Measurements from ENCODE around the gene ANKRD61.
"Not testable (repeated sequence)": the region's sequence is repeated elsewhere in the genome, so short reads cannot be mapped to it uniquely, and the experiment has no call there.

ANKRD61 gene

GRCh38 chr7:6032167-6032566 lies 991 bp downstream of the ANKRD61 start:
- no peak for FAIRE-seq

GRCh38 chr7:6032641-6033040 lies 1.5 kb downstream of the ANKRD61 start:
- FAIRE-seq: no peak

GRCh38 chr7:6035165-6035564 lies 4.0 kb downstream of the ANKRD61 start:
- FAIRE-seq: no peak

DNA sequence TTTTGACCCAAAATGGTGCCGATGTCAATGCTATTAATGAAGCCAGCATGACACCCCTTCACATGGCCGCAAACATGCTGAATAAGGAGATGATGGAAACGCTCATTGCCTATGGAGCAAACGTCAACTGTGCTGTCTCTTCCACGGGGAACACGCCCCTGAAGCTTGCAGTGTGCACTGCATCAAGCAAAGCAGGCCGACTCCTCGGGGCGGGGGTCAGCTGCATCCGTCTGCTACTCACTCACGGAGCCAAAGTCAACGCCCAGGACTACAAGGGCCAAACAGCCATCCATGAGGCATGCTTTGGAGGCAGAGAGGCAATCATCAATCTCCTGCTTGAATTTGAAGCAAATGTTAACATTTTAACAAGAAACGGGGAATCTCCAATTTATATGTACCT lies 4.5 kb downstream of the ANKRD61 start:
- FAIRE-seq: no peak

- no peak for FAIRE-seq
Measured at GRCh38 chr7:6049780-6050179, 18.6 kb downstream of the ANKRD61 start.

DNA sequence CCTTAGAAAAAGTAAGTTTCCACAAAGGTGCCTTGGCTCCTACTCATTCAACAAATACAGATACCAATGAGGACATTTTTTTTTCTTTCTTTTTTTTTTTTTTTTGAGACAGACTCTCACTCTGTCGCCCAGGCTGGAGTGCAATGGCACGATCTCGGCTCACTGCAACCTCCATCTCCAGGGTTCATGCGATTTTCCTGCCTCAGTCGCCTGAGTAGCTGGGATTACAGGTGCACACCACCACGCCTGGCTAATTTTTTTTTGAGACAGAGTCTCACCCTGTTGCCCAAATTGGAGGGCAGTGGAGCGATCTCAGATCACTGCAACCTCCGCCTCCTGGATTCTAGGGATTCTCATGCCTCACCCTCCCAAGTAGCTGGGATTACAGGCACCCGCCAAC lies 20.0 kb downstream of the ANKRD61 start:
- FAIRE-seq: not testable (repeated sequence)

- no peak for FAIRE-seq
Measured at GRCh38 chr7:6056616-6057015, 25.4 kb downstream of the ANKRD61 start.

GRCh38 chr7:6057316-6058129 lies 26.3 kb downstream of the ANKRD61 start:
- FAIRE-seq: no peak

- not testable (repeated sequence) for FAIRE-seq
Measured at GRCh38 chr7:6059941-6060340, 28.8 kb downstream of the ANKRD61 start.

DNA sequence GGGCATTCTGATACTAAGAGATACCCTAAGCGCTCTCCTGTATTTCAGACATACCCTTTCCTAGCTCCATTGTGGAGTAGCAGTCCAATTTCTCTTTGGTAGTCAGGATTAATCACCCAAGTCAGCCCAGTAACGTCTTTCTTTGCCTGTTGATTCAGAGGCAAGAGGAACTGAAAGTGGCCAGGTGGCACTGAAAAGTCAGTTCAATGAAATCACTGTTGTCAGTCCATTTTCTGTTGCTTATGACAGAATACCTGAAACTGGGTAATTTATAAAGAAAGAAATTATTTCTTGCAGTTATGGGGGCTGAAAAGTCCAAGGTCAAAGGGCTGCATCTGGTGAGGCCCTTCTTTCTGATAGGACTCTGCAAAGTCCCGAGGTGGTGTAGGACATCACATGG lies 40.2 kb downstream of the ANKRD61 start:
- no peak for FAIRE-seq

- no peak for FAIRE-seq
Measured at GRCh38 chr7:6074612-6075380, 43.6 kb downstream of the ANKRD61 start.

GRCh38 chr7:6078548-6078947 lies 47.4 kb downstream of the ANKRD61 start:
- FAIRE-seq: no peak

GRCh38 chr7:6083047-6083446 lies 51.9 kb downstream of the ANKRD61 start:
- not testable (repeated sequence) for FAIRE-seq

Measured in endometrium (tissue), 2 donors.